DMS 273 (cell line): Measurements from ENCODE around the gene RIPOR2.

Source experiments
- DNase-seq: peaks from one replicate; lab custom pipeline; 2025; ENCODE audit not compliant: unreplicated experiment; lab: John Stamatoyannopoulos, UW

Gene RIPOR2

GRCh38 chr6:24935366-24936152 lies at the start of gene RIPOR2:
RIPOR2 (minus strand) TSS chr6:24935960; CDS start chr6:24935898, 62 bp downstream.
- no peak for DNase-seq

- DNase-seq, result no peak
Observed at GRCh38 chr6:24985323-24985722, 49.6 kb upstream of the RIPOR2 start.

GRCh38 chr6:24982231-24982630 lies 46.5 kb upstream of the RIPOR2 start:
- no peak for DNase-seq

GRCh38 chr6:24981386-24981760 lies 45.6 kb upstream of the RIPOR2 start:
- DNase-seq, result no peak

- DNase-seq, result no peak
Observed at GRCh38 chr6:24980507-24981385, 45.0 kb upstream of the RIPOR2 start.

- no peak for DNase-seq
Observed at GRCh38 chr6:24979176-24979575, 43.4 kb upstream of the RIPOR2 start.

- no peak for DNase-seq
Observed at GRCh38 chr6:24974182-24975171, 38.7 kb upstream of the RIPOR2 start.

GRCh38 chr6:24972311-24972958 lies 36.7 kb upstream of the RIPOR2 start:
- DNase-seq, result no peak

- DNase-seq, result no peak
Observed at GRCh38 chr6:24971067-24971466, 35.3 kb upstream of the RIPOR2 start.

GRCh38 chr6:24969343-24969860 lies 33.6 kb upstream of the RIPOR2 start:
- no peak for DNase-seq

GRCh38 chr6:24968783-24969182 lies 33.0 kb upstream of the RIPOR2 start:
- no peak for DNase-seq

GRCh38 chr6:24967211-24967610 lies 31.5 kb upstream of the RIPOR2 start:
- DNase-seq, result peak; percentile 59

GRCh38 chr6:24966381-24966780 lies 30.6 kb upstream of the RIPOR2 start:
- peak; percentile 41 for DNase-seq

GRCh38 chr6:24963887-24964570 lies 28.3 kb upstream of the RIPOR2 start:
- no peak for DNase-seq

- DNase-seq, result no peak
Observed at GRCh38 chr6:24963339-24963738, 27.6 kb upstream of the RIPOR2 start.

- no peak for DNase-seq
Observed at GRCh38 chr6:24961852-24962251, 26.1 kb upstream of the RIPOR2 start.

GRCh38 chr6:24960991-24961475 lies 25.3 kb upstream of the RIPOR2 start:
- no peak for DNase-seq

GRCh38 chr6:24959319-24959718 lies 23.6 kb upstream of the RIPOR2 start:
- no peak for DNase-seq

- no peak for DNase-seq
Observed at GRCh38 chr6:24957199-24957598, 21.4 kb upstream of the RIPOR2 start.
